Measurements from ENCODE around the gene GTPBP3. TPM values are rescaled to one million over a fixed set of nuclear protein-coding genes. Genes with fewer than 3 reads are reported as not detected.

The GTPBP3 gene
- total and polyA plus RNA-seq, 2 of the 13 experiments (the other 11 are each of a cell fraction or from before 2014, with no cell fraction given): 17.5 to 30.0 TPM

- TF ChIP-seq ZNF407 (CRISPR knock-in tag; IDR thresholded peaks at IDR 0.05; ENCODE audit: not compliant biosample characterization): no peak
- TF ChIP-seq NRL (CRISPR knock-in tag; IDR thresholded peaks at IDR 0.05; ENCODE audit: borderline replicate concordance): no peak
- TF ChIP-seq ZNF446 (CRISPR knock-in tag; IDR thresholded peaks at IDR 0.05): no peak
- no peak for TF ChIP-seq ZNF556 (CRISPR knock-in tag; IDR thresholded peaks at IDR 0.05; ENCODE audit: borderline replicate concordance)
- peak; percentile 44 for TF ChIP-seq NCOA2 (CRISPR knock-in tag; IDR thresholded peaks at IDR 0.05)
- no peak for TF ChIP-seq ZNF232 (CRISPR knock-in tag; IDR thresholded peaks at IDR 0.05; ENCODE audit: borderline replicate concordance)
- TF ChIP-seq EED (CRISPR knock-in tag; IDR thresholded peaks at IDR 0.05): no peak
- no peak for TF ChIP-seq RBM22 (optimal IDR thresholded peaks at IDR 0.05; ENCODE audit: low read length)
- no peak for TF ChIP-seq ZBTB3 (CRISPR knock-in tag; IDR thresholded peaks at IDR 0.05; ENCODE audit: borderline replicate concordance, low read depth)
- TF ChIP-seq RARA (CRISPR knock-in tag; IDR thresholded peaks at IDR 0.05): peak; percentile 65
- TF ChIP-seq ZSCAN25 (CRISPR knock-in tag; IDR thresholded peaks at IDR 0.05): peak; percentile 88
- TF ChIP-seq HOXA3 (CRISPR knock-in tag; IDR thresholded peaks at IDR 0.05): peak; percentile 65; the same call in 1 of the 2 replicates
- 0 out of 2 replicates have a peak, but pooled peaks have one; percentile 53 for TF ChIP-seq MTERF4 (CRISPR knock-in tag; IDR thresholded peaks at IDR 0.05)
- no peak for TF ChIP-seq ZNF18 (CRISPR knock-in tag; IDR thresholded peaks at IDR 0.05; ENCODE audit: insufficient replicate concordance)
- TF ChIP-seq MED8 (CRISPR knock-in tag; IDR thresholded peaks at IDR 0.05; ENCODE audit: insufficient replicate concordance): no peak
- no peak for TF ChIP-seq MYPOP (CRISPR knock-in tag; IDR thresholded peaks at IDR 0.05)
Measured at GRCh38 chr19:17340871-17341357, 3.6 kb downstream of the GTPBP3 start (continued).
